HEK293T (cell line): ENCODE results near the gene MEIS1.

Experiments
- BHLHE40 ChIP-seq: fragments of 450-650 bp; IDR thresholded peaks from 2 replicates; pipeline ENCODE4 v1.6.1; 2016; ENCODE audit warnings: mild to moderate bottlenecking, moderate library complexity, borderline replicate concordance
- CTBP1 ChIP-seq: fragments of 450-650 bp; IDR thresholded peaks from 2 replicates; pipeline ENCODE4 v1.6.1; 2016; ENCODE audit warnings: borderline replicate concordance
- ELF4 ChIP-seq: fragments of 450-650 bp; IDR thresholded peaks from 2 replicates; pipeline ENCODE4 v1.6.1; 2017; ENCODE audit warnings: antibody characterized with exemption
- FOXA1 ChIP-seq: fragments of 450-650 bp; IDR thresholded peaks from 2 replicates; pipeline ENCODE4 v1.6.1; 2016; ENCODE audit warnings: mild to moderate bottlenecking
- FOXM1 ChIP-seq: fragments of 450-650 bp; IDR thresholded peaks from 2 replicates; pipeline ENCODE4 v1.6.1; 2017; ENCODE audit warnings: mild to moderate bottlenecking, borderline replicate concordance
- LEF1 ChIP-seq: fragments of 450-650 bp; IDR thresholded peaks from 2 replicates; pipeline ENCODE4 v1.6.1; 2017; ENCODE audit warnings: mild to moderate bottlenecking, borderline replicate concordance
- SP1 ChIP-seq: fragments of 450-650 bp; IDR thresholded peaks from 2 replicates; pipeline ENCODE4 v1.6.1; 2017
- SUZ12 ChIP-seq: fragments of 450-650 bp; IDR thresholded peaks from 2 replicates; pipeline ENCODE4 v1.6.1; 2016; ENCODE audit warnings: mild to moderate bottlenecking
- TARDBP ChIP-seq: fragments of 450-650 bp; IDR thresholded peaks from 2 replicates; pipeline ENCODE4 v1.6.1; 2016
- TF ChIP-seq, protein P1 (sequence below): fragments of 450-650 bp; IDR thresholded peaks from 2 replicates; pipeline ENCODE4 v1.6.1; 2016

DNA sequence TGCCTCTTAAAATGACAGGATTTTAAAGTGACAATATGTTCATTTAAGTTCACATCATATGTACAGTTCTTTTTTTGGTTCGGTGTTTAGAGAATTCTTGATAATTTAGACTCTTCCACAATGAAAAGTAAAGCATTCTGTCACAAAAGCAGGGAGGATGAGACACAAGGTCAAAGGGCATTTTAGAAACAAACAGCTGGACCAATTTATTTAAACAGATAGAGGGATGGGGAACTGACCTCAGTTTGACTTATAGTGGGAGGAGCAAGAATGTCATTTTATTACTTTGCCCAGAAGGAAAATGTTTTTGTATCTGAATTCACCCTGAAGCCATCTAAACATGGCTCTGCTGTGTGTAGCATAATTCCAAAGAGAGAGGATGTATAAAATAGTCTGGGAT is 128.5 kb downstream of the MEIS1 start:
- TF ChIP-seq LEF1 (no peak), SUZ12 (no peak), SP1 (no peak), FOXA1 (no peak), BHLHE40 (no peak), TARDBP (no peak), FOXM1 (no peak), CTBP1 (no peak; the same call in 1 of the 2 replicates), ELF4 (no peak)
- TF ChIP-seq, protein P1, sequence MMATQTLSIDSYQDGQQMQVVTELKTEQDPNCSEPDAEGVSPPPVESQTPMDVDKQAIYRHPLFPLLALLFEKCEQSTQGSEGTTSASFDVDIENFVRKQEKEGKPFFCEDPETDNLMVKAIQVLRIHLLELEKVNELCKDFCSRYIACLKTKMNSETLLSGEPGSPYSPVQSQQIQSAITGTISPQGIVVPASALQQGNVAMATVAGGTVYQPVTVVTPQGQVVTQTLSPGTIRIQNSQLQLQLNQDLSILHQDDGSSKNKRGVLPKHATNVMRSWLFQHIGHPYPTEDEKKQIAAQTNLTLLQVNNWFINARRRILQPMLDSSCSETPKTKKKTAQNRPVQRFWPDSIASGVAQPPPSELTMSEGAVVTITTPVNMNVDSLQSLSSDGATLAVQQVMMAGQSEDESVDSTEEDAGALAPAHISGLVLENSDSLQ: no peak
